ENCODE results near the gene DDN. TPM values are rescaled to one million over a fixed set of nuclear protein-coding genes. Genes with fewer than 3 reads are reported as not detected.
A peak's percentile ranks its signal among the peaks of the same experiment; 100 is the strongest.

Gene DDN
- total and polyA plus RNA-seq, 10 of the 15 experiments (the other 5 are each of a cell fraction or from before 2014, with no cell fraction given), result 0.10 to 13.4 (median 3.7) TPM

GRCh38 chr12:48969833-48970701 lies 29.1 kb downstream of the DDN start (continued):
- no peak for TF ChIP-seq ATF3 (IDR thresholded peaks at IDR 0.05; ENCODE audit: borderline replicate concordance, extremely low read depth, low read depth, low read length)
- no peak for TF ChIP-seq ZNF207 (IDR thresholded peaks at IDR 0.05; ENCODE audit: borderline replicate concordance)
- no peak for TF ChIP-seq MTA2 (IDR thresholded peaks at IDR 0.05; ENCODE audit: low read depth)
- peak; percentile 68 for TF ChIP-seq IKZF1 (conservative IDR thresholded peaks at IDR 0.05)
- TF ChIP-seq WRNIP1 (IDR thresholded peaks at IDR 0.05; ENCODE audit: borderline replicate concordance, low read depth, low read length), result no peak
- TF ChIP-seq, protein P1, sequence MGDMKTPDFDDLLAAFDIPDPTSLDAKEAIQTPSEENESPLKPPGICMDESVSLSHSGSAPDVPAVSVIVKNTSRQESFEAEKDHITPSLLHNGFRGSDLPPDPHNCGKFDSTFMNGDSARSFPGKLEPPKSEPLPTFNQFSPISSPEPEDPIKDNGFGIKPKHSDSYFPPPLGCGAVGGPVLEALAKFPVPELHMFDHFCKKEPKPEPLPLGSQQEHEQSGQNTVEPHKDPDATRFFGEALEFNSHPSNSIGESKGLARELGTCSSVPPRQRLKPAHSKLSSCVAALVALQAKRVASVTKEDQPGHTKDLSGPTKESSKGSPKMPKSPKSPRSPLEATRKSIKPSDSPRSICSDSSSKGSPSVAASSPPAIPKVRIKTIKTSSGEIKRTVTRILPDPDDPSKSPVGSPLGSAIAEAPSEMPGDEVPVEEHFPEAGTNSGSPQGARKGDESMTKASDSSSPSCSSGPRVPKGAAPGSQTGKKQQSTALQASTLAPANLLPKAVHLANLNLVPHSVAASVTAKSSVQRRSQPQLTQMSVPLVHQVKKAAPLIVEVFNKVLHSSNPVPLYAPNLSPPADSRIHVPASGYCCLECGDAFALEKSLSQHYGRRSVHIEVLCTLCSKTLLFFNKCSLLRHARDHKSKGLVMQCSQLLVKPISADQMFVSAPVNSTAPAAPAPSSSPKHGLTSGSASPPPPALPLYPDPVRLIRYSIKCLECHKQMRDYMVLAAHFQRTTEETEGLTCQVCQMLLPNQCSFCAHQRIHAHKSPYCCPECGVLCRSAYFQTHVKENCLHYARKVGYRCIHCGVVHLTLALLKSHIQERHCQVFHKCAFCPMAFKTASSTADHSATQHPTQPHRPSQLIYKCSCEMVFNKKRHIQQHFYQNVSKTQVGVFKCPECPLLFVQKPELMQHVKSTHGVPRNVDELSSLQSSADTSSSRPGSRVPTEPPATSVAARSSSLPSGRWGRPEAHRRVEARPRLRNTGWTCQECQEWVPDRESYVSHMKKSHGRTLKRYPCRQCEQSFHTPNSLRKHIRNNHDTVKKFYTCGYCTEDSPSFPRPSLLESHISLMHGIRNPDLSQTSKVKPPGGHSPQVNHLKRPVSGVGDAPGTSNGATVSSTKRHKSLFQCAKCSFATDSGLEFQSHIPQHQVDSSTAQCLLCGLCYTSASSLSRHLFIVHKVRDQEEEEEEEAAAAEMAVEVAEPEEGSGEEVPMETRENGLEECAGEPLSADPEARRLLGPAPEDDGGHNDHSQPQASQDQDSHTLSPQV (IDR thresholded peaks at IDR 0.05), result no peak
- peak; percentile 32; the same call in 1 of the 2 replicates for TF ChIP-seq RUNX3 (IDR thresholded peaks at IDR 0.05; ENCODE audit: low read length)
- no peak for TF ChIP-seq RB1 (IDR thresholded peaks at IDR 0.05; ENCODE audit: borderline replicate concordance)
- TF ChIP-seq SREBF1 (IDR thresholded peaks at IDR 0.05; ENCODE audit: low read length), result no peak
- no peak for TF ChIP-seq RAD51 (IDR thresholded peaks at IDR 0.05)
- TF ChIP-seq NFYA (IDR thresholded peaks at IDR 0.05; ENCODE audit: borderline replicate concordance, low read depth, low read length), result no peak
- TF ChIP-seq ZSCAN29 (IDR thresholded peaks at IDR 0.05), result no peak
- no peak for TF ChIP-seq SMC3 (IDR thresholded peaks at IDR 0.05; ENCODE audit: borderline replicate concordance, low read length)
- TF ChIP-seq, protein P2, sequence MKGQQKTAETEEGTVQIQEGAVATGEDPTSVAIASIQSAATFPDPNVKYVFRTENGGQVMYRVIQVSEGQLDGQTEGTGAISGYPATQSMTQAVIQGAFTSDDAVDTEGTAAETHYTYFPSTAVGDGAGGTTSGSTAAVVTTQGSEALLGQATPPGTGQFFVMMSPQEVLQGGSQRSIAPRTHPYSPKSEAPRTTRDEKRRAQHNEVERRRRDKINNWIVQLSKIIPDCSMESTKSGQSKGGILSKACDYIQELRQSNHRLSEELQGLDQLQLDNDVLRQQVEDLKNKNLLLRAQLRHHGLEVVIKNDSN (IDR thresholded peaks at IDR 0.05; ENCODE audit: borderline replicate concordance, extremely low read length, insufficient read depth, low read depth, low read length), result no peak
- TF ChIP-seq E4F1 (IDR thresholded peaks at IDR 0.05; ENCODE audit: borderline replicate concordance, partially characterized antibody), result no peak
- no peak for TF ChIP-seq JUNB (IDR thresholded peaks at IDR 0.05)
- TF ChIP-seq TCF7 (IDR thresholded peaks at IDR 0.05; ENCODE audit: borderline replicate concordance), result no peak
- TF ChIP-seq BRCA1 (IDR thresholded peaks at IDR 0.05; ENCODE audit: low read depth, low read length), result no peak
- TF ChIP-seq EZH2 (IDR thresholded peaks at IDR 0.05; ENCODE audit: borderline replicate concordance, control insufficient read depth, low read depth, low read length), result no peak
- no peak for TF ChIP-seq SRF (IDR thresholded peaks at IDR 0.05; ENCODE audit: low read depth in 2 of 2, low read length in 2 of 2)

All from GM12878 (cell line).